Fibroblast of lung (primary cell): ENCODE data around the gene NIPAL3. TPM values are rescaled to one million over a fixed set of nuclear protein-coding genes. Genes with fewer than 3 reads are reported as not detected.

ENCODE experiments used
- DNase-seq, 2 donors: peaks; one replicate each; pipeline versions ENCODE4 v3.0.0 to v3.0.0-alpha.2; 2010; ENCODE audit warnings: low read depth in 2 of 2
- H2AFZ ChIP-seq: 2 replicates; pipeline ENCODE4 v1.5.1; 2012; ENCODE audit warnings: low read length, control low read depth, inconsistent platforms
- H3K27ac ChIP-seq: 2 replicates; pipeline ENCODE4 v1.5.1; 2011; ENCODE audit warnings: low read length, control low read depth; ENCODE audit not compliant: insufficient read depth
- H3K27me3 ChIP-seq: 2 replicates; pipeline ENCODE4 v1.5.1; 2011; ENCODE audit warnings: mild to moderate bottlenecking, low read length; ENCODE audit not compliant: control insufficient read depth, insufficient read depth
- H3K36me3 ChIP-seq: 2 replicates; pipeline ENCODE4 v1.5.1; 2011; ENCODE audit warnings: low read length; ENCODE audit not compliant: control insufficient read depth, insufficient read depth
- H3K4me1 ChIP-seq: 2 replicates; pipeline ENCODE4 v1.5.1; 2011; ENCODE audit warnings: low read length; ENCODE audit not compliant: control insufficient read depth, insufficient read depth; ENCODE audit errors: extremely low read depth
- H3K4me2 ChIP-seq: 2 replicates; pipeline ENCODE4 v1.5.1; 2011; ENCODE audit warnings: low read length, control low read depth; ENCODE audit not compliant: insufficient read depth; ENCODE audit errors: extremely low read depth
- H3K4me3 ChIP-seq, 4 experiments: fragments of 200-600 bp in 1 of 4; sonication (generic) in 1 of 4; replicated peaks in 1 of 4; 2 replicates each; pipeline ENCODE4 v1.5.1; 2011 to 2016; ENCODE audit warnings: low read length in 4 of 4, low read depth in 3 of 4, mild to moderate bottlenecking in 3 of 4, control low read depth in 2 of 4, inconsistent platforms in 1 of 4, mixed read lengths in 1 of 4; ENCODE audit not compliant: insufficient read depth in 1 of 4; ENCODE audit errors: control extremely low read depth in 1 of 4
- H3K79me2 ChIP-seq: 2 replicates; pipeline ENCODE4 v1.5.1; 2012; ENCODE audit warnings: mild to moderate bottlenecking, low read length, inconsistent platforms; ENCODE audit not compliant: control insufficient read depth, insufficient read depth
- H3K9ac ChIP-seq: 2 replicates; pipeline ENCODE4 v1.5.1; 2011; ENCODE audit warnings: mild to moderate bottlenecking, low read length, control low read depth; ENCODE audit not compliant: insufficient read depth
- H3K9me3 ChIP-seq: 2 replicates; pipeline ENCODE4 v1.5.1; 2012; ENCODE audit warnings: low read depth, low read length; ENCODE audit not compliant: control insufficient read depth, insufficient read depth
- H4K20me1 ChIP-seq: 2 replicates; pipeline ENCODE4 v1.5.1; 2011; ENCODE audit warnings: low read length; ENCODE audit not compliant: control insufficient read depth, insufficient read depth; ENCODE audit errors: extremely low read depth
- CTCF ChIP-seq, 2 donors: IDR thresholded peaks in 1 of 2; conservative IDR thresholded peaks in 1 of 2; 1 replicate in 1 of 2; 2 replicates in 1 of 2; pipeline ENCODE4 v1.5.1; 2011 to 2012; ENCODE audit warnings: low read length in 2 of 2, control low read depth in 1 of 2, inconsistent platforms in 1 of 2, low read depth in 1 of 2, mild to moderate bottlenecking in 1 of 2
- EZH2 ChIP-seq: IDR thresholded peaks from 2 replicates; pipeline ENCODE4 v1.5.1; 2012; ENCODE audit warnings: low read length, control low read depth, mild to moderate bottlenecking; ENCODE audit errors: missing control alignments
- polyA plus RNA-seq, 2 donors: library from polyadenylated mRNA; depleted of rRNA in 1 of 2; stranded (reverse) in 1 of 2; unstranded in 1 of 2; fragments of >200 nt; gene quantifications; 2 replicates each; pipeline ENCODE4 v1.2.1, GENCODE V29; 2011 to 2012; ENCODE audit warnings: missing spikeins in 1 of 2
- total RNA-seq: library from RNA; depleted of rRNA; stranded (reverse); fragments of >200 nt; gene quantifications from 2 replicates; pipeline ENCODE4 v1.2.1, GENCODE V29; 2014

Gene NIPAL3
- total and polyA plus RNA-seq, 2 donors (not counting 1 experiment from before 2014, with no cell fraction given): 65.3 to 85.2 TPM

GRCh38 chr1:24483441-24483840 lies 67.8 kb downstream of the NIPAL3 start:
- no peak for DNase-seq
- H2AFZ ChIP-seq: no peak overlapping the region
- no peaks in the 10 kb centered on the region for H4K20me1 ChIP-seq
- TF ChIP-seq CTCF (conservative IDR thresholded peaks at IDR 0.05 in 1 of 2, IDR thresholded peaks at IDR 0.05 in 1 of 2; ENCODE audit: low read depth in 1 of 2, low read length in 2 of 2) (no peak), EZH2 (no peak)
- H3K27me3 ChIP-seq: no peaks in the 10 kb centered on the region
- no peaks in the 10 kb centered on the region for H3K9me3 ChIP-seq
- H3K4me1 ChIP-seq: no peaks in the 10 kb centered on the region
- H3K4me3 ChIP-seq: no peak overlapping the region
- no peak overlapping the region for H3K4me2 ChIP-seq
- H3K79me2 ChIP-seq: no peaks in the 10 kb centered on the region
- no peak overlapping the region for H3K27ac ChIP-seq
- H3K36me3 ChIP-seq: no peaks in the 10 kb centered on the region
- no peak overlapping the region for H3K9ac ChIP-seq

- TF ChIP-seq CTCF (conservative IDR thresholded peaks at IDR 0.05 in 1 of 2, IDR thresholded peaks at IDR 0.05 in 1 of 2; ENCODE audit: low read depth in 1 of 2, low read length in 2 of 2) (no peak), EZH2 (no peak)
- Histone ChIP-seq H3K9ac (no peak overlapping the region), H3K4me2 (no peak overlapping the region), H3K4me3 (no peak overlapping the region), H3K27me3 (no peaks in the 10 kb centered on the region), H3K27ac (no peak overlapping the region), H3K36me3 (no peaks in the 10 kb centered on the region), H2AFZ (no peak overlapping the region), H4K20me1 (no peaks in the 10 kb centered on the region), H3K4me1 (no peaks in the 10 kb centered on the region), H3K9me3 (no peaks in the 10 kb centered on the region), H3K79me2 (no peaks in the 10 kb centered on the region)
- no peak for DNase-seq
These were observed 68.6 kb downstream of the NIPAL3 start for GRCh38 chr1:24484199-24484598.

- Histone ChIP-seq H2AFZ (no peak overlapping the region), H3K4me2 (no peak overlapping the region), H3K4me1 (no peaks in the 10 kb centered on the region), H3K9me3 (no peaks in the 10 kb centered on the region), H4K20me1 (no peaks in the 10 kb centered on the region), H3K4me3 (no peak overlapping the region), H3K36me3 (no peaks in the 10 kb centered on the region), H3K27ac (no peak overlapping the region), H3K9ac (no peak overlapping the region), H3K79me2 (no peaks in the 10 kb centered on the region), H3K27me3 (no peaks in the 10 kb centered on the region)
- DNase-seq: no peak
- no peak for TF ChIP-seq EZH2
These were observed 70.9 kb downstream of the NIPAL3 start for GRCh38 chr1:24486331-24487065.
